ENCODE measurements around the gene TRAPPC4.

DNA sequence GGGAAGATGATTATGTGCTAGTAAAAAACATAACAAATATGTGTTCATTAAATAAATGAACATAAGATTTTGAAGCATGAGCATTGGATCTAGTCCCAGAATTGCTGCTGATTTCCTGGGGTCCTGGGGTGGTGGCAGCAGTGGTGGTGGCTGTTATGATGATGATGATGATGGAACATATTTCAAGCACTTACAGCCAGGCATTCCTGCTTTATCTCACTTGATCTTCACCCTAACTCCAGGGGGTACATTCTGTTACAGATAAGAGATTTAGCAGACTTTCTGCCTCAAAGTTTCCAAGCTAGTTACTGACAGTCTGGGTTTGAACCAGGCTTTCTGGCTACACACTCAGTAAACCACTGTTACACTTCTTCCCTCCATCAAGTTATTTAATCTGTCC lies 5.2 kb downstream of the TRAPPC4 start:
- TF ChIP-seq EP300 (IDR thresholded peaks at IDR 0.05) (no peak), POLR2AphosphoS5 (IDR thresholded peaks at IDR 0.05) (no peak), POLR2A (IDR thresholded peaks at IDR 0.05) (no peak)
- TF ChIP-seq, protein P1, sequence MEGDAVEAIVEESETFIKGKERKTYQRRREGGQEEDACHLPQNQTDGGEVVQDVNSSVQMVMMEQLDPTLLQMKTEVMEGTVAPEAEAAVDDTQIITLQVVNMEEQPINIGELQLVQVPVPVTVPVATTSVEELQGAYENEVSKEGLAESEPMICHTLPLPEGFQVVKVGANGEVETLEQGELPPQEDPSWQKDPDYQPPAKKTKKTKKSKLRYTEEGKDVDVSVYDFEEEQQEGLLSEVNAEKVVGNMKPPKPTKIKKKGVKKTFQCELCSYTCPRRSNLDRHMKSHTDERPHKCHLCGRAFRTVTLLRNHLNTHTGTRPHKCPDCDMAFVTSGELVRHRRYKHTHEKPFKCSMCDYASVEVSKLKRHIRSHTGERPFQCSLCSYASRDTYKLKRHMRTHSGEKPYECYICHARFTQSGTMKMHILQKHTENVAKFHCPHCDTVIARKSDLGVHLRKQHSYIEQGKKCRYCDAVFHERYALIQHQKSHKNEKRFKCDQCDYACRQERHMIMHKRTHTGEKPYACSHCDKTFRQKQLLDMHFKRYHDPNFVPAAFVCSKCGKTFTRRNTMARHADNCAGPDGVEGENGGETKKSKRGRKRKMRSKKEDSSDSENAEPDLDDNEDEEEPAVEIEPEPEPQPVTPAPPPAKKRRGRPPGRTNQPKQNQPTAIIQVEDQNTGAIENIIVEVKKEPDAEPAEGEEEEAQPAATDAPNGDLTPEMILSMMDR (IDR thresholded peaks at IDR 0.05), result no peak
